SK-N-SH (cell line): Measurements from ENCODE around the gene MRPL55. TPM values are rescaled to one million over a fixed set of nuclear protein-coding genes. Genes with fewer than 3 reads are reported as not detected.

Experiments used
- CTCF ChIA-PET: fragments of 300-600, 350-600 bp; formaldehyde crosslinking; extraction: SDS; loops from one replicate; lab custom pipeline; 2021; lab: Yijun Ruan, JAX
- POLR2A ChIA-PET: fragments of 350-600 bp; sonication (Branson Sonifier 250); formaldehyde crosslinking; extraction: SDS; loops from one replicate; lab custom pipeline; 2020; ENCODE audit warnings: antibody characterized with exemption, inconsistent platforms; lab: Yijun Ruan, JAX
- DNase-seq: peaks from one replicate; pipeline ENCODE4 v3.0.0; 2012
- H2AFZ ChIP-seq: fragments of 200-600 bp; sonication (generic); 2 replicates; pipeline ENCODE4 v1.8.1; 2016; ENCODE audit warnings: antibody characterized with exemption, mild to moderate bottlenecking, low read depth
- H3F3A ChIP-seq: fragments of 200-600 bp; sonication (generic); replicated peaks from 2 replicates; pipeline ENCODE3; 2016; ENCODE audit warnings: antibody characterized with exemption, mild to moderate bottlenecking; ENCODE audit not compliant: insufficient read depth
- H3K27ac ChIP-seq, 2 experiments: fragments of 200-500 bp in 1 of 2; fragments of 200-600 bp in 1 of 2; sonication (Bioruptor generic) in 1 of 2; sonication (generic), shearing (Covaris generic) in 1 of 2; 2 replicates each; pipeline versions ENCODE4 v1.5.1 to v1.6.1; 2014 to 2016; ENCODE audit warnings: low read depth in 2 of 2, inconsistent platforms in 1 of 2, low read length in 1 of 2, mild to moderate bottlenecking in 1 of 2, mixed read lengths in 1 of 2
- H3K27me3 ChIP-seq: fragments of 200-600 bp; sonication (generic), shearing (Covaris generic); 2 replicates; pipeline ENCODE4 v1.6.1; 2016; ENCODE audit warnings: mixed run types; ENCODE audit not compliant: insufficient read depth
- H3K36me3 ChIP-seq, 2 experiments: fragments of 200-500 bp in 1 of 2; fragments of 200-600 bp in 1 of 2; sonication (Bioruptor generic) in 1 of 2; sonication (generic) in 1 of 2; replicated peaks in 1 of 2; 2 replicates each; pipeline versions ENCODE3 to v1.5.1; 2014 to 2016; ENCODE audit warnings: low read length in 1 of 2, mild to moderate bottlenecking in 1 of 2; ENCODE audit not compliant: insufficient read depth in 2 of 2, control insufficient read depth in 1 of 2
- H3K4me1 ChIP-seq, 2 experiments: fragments of 200-500 bp in 1 of 2; fragments of 200-600 bp in 1 of 2; sonication (Bioruptor generic) in 1 of 2; sonication (generic), shearing (Covaris generic) in 1 of 2; 2 replicates each; pipeline versions ENCODE4 v1.5.1 to v1.6.1; 2014 to 2016; ENCODE audit warnings: low read depth in 1 of 2, low read length in 1 of 2, mixed run types in 1 of 2; ENCODE audit not compliant: insufficient read depth in 2 of 2, control insufficient read depth in 1 of 2
- H3K4me2 ChIP-seq: fragments of 200-600 bp; sonication (generic), shearing (Covaris generic); 2 replicates; pipeline ENCODE4 v1.6.1; 2017; ENCODE audit warnings: mixed run types
- H3K4me3 ChIP-seq, 2 experiments: fragments of 200-500 bp in 1 of 2; fragments of 200-600 bp in 1 of 2; sonication (Bioruptor generic) in 1 of 2; sonication (generic), shearing (Covaris generic) in 1 of 2; 2 replicates each; pipeline versions ENCODE4 v1.5.1 to v1.8.1; 2014 to 2016; ENCODE audit warnings: low read depth in 2 of 2, inconsistent platforms in 1 of 2, low read length in 1 of 2, mild to moderate bottlenecking in 1 of 2, mixed read lengths in 1 of 2, moderate library complexity in 1 of 2
- H3K79me2 ChIP-seq: fragments of 200-600 bp; sonication (generic); 2 replicates; pipeline ENCODE4 v1.8.1; 2017; ENCODE audit warnings: mild to moderate bottlenecking; ENCODE audit not compliant: insufficient read depth
- H3K9ac ChIP-seq: fragments of 200-600 bp; sonication (generic); 2 replicates; pipeline ENCODE4 v1.6.1; 2017; ENCODE audit warnings: mixed run types
- H3K9me2 ChIP-seq: fragments of 200-600 bp; sonication (generic); 2 replicates; pipeline ENCODE4 v1.6.1; 2017; ENCODE audit warnings: mixed run types
- H3K9me3 ChIP-seq: fragments of 200-600 bp; sonication (generic); 2 replicates; pipeline ENCODE4 v1.6.1; 2017; ENCODE audit warnings: mixed run types, mild to moderate bottlenecking, moderate library complexity
- H4K20me1 ChIP-seq: fragments of 200-600 bp; sonication (generic); 2 replicates; pipeline ENCODE4 v1.6.1; 2017; ENCODE audit warnings: mild to moderate bottlenecking, mixed run types; ENCODE audit not compliant: insufficient read depth
- CHD2 ChIP-seq: fragments of 150-350 bp; IDR thresholded peaks from 2 replicates; pipeline ENCODE4 v1.6.1; 2018; ENCODE audit warnings: low read length; ENCODE audit not compliant: partially characterized antibody
- CTCF ChIP-seq: fragments of 200-600 bp; sonication (generic); IDR thresholded peaks from 2 replicates; pipeline ENCODE4 v1.6.1; 2017; ENCODE audit warnings: antibody characterized with exemption, mild to moderate bottlenecking, moderate library complexity
- GABPA ChIP-seq: IDR thresholded peaks from 2 replicates; pipeline ENCODE4 v1.4.0; 2012; ENCODE audit warnings: low read depth, mild to moderate bottlenecking
- GATA2 ChIP-seq: sonication (generic); formaldehyde crosslinking; IDR thresholded peaks from 2 replicates; pipeline ENCODE4 v1.5.0; 2020; ENCODE audit warnings: mild to moderate bottlenecking, missing genetic modification reagents
- MEF2A ChIP-seq: IDR thresholded peaks from 2 replicates; pipeline ENCODE4 v1.4.0; 2012; ENCODE audit warnings: low read depth, borderline replicate concordance
- NFIC ChIP-seq: IDR thresholded peaks from 2 replicates; pipeline ENCODE4 v1.4.0; 2012; ENCODE audit warnings: borderline replicate concordance
- NRF1 ChIP-seq: IDR thresholded peaks from 2 replicates; pipeline ENCODE4 v1.6.1; 2012; ENCODE audit warnings: low read depth, mild to moderate bottlenecking, low read length
- POLR2AphosphoS5 ChIP-seq: IDR thresholded peaks from 2 replicates; pipeline ENCODE4 v1.6.1; 2012; ENCODE audit warnings: low read depth, low read length
- RAD21 ChIP-seq: IDR thresholded peaks from 2 replicates; pipeline ENCODE4 v1.6.1; 2012; ENCODE audit warnings: mild to moderate bottlenecking, low read length
- RFX5 ChIP-seq: IDR thresholded peaks from 2 replicates; pipeline ENCODE4 v1.6.1; 2012; ENCODE audit warnings: mild to moderate bottlenecking, improper control_type of control experiment, low read length
- SIN3A ChIP-seq: IDR thresholded peaks from 2 replicates; pipeline ENCODE4 v1.6.1; 2012; ENCODE audit warnings: low read depth, mild to moderate bottlenecking, low read length, moderate library complexity, borderline replicate concordance
- WGBS: methylation state at CpG from one replicate; pipeline ENCODE4 v1.1.6; 2017; ENCODE audit warnings: low lambda C conversion rate; 5-methylcytosine and 5-hydroxymethylcytosine counted together
- polyA plus RNA-seq, 3 experiments: library from polyadenylated mRNA; depleted of rRNA; stranded (reverse); fragments of >200 nt; gene quantifications; 2 replicates each; pipeline ENCODE4 v1.2.3, GENCODE V29; 2012
- TF ChIP-seq, protein P1 (sequence below): IDR thresholded peaks from 2 replicates; pipeline ENCODE4 v1.6.1; 2012; ENCODE audit warnings: mild to moderate bottlenecking, low read depth, low read length, moderate library complexity
- TF ChIP-seq, protein P2 (sequence below): fragments of 150-350 bp; IDR thresholded peaks from 2 replicates; pipeline ENCODE4 v1.6.1; 2016; ENCODE audit warnings: mild to moderate bottlenecking, low read depth, low read length

MRPL55 gene
- polyA plus RNA-seq, 1 of the 3 experiments (the other 2 are of a cell fraction), result 75.3 TPM

- POLR2A ChIA-PET, result no interaction called here
These were observed 24.8 kb downstream of the MRPL55 start for GRCh38 chr1:228084325-228084724.

More at GRCh38 chr1:228084325-228084724, 24.8 kb downstream of the MRPL55 start:
- Histone ChIP-seq H2AFZ (no peak overlapping the region), H3K4me1 (peaks cover 35 to 43% of the 10 kb centered on the region in 2 experiments), H3K4me2 (peak overlapping the region; percentile 100), H3K27me3 (no peaks in the 10 kb centered on the region), H3F3A (peaks cover 21% of the 10 kb centered on the region), H3K4me3 (peak overlapping the region; percentile 98 to 99), H3K27ac (peak overlapping the region in 1 of 2 experiments; percentile 80; a peak in 1 of 4 replicates), H4K20me1 (peaks cover 63% of the 10 kb centered on the region), H3K79me2 (peaks cover 99% of the 10 kb centered on the region), H3K9me3 (no peaks in the 10 kb centered on the region), H3K36me3 (peaks cover 9 to 13% of the 10 kb centered on the region in 2 experiments), H3K9me2 (no peaks in the 10 kb centered on the region), H3K9ac (peak overlapping the region; percentile 98; the same call in 1 of the 2 replicates)
- TF ChIP-seq NRF1 (no peak), NFIC (no peak), CHD2 (no peak), POLR2AphosphoS5 (no peak), RAD21 (no peak), GATA2 (CRISPR knock-in tag) (no peak), CTCF (no peak), MEF2A (no peak), RFX5 (no peak), GABPA (no peak), SIN3A (no peak)
- TF ChIP-seq, protein P1, sequence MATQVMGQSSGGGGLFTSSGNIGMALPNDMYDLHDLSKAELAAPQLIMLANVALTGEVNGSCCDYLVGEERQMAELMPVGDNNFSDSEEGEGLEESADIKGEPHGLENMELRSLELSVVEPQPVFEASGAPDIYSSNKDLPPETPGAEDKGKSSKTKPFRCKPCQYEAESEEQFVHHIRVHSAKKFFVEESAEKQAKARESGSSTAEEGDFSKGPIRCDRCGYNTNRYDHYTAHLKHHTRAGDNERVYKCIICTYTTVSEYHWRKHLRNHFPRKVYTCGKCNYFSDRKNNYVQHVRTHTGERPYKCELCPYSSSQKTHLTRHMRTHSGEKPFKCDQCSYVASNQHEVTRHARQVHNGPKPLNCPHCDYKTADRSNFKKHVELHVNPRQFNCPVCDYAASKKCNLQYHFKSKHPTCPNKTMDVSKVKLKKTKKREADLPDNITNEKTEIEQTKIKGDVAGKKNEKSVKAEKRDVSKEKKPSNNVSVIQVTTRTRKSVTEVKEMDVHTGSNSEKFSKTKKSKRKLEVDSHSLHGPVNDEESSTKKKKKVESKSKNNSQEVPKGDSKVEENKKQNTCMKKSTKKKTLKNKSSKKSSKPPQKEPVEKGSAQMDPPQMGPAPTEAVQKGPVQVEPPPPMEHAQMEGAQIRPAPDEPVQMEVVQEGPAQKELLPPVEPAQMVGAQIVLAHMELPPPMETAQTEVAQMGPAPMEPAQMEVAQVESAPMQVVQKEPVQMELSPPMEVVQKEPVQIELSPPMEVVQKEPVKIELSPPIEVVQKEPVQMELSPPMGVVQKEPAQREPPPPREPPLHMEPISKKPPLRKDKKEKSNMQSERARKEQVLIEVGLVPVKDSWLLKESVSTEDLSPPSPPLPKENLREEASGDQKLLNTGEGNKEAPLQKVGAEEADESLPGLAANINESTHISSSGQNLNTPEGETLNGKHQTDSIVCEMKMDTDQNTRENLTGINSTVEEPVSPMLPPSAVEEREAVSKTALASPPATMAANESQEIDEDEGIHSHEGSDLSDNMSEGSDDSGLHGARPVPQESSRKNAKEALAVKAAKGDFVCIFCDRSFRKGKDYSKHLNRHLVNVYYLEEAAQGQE, result no peak
- TF ChIP-seq, protein P2, sequence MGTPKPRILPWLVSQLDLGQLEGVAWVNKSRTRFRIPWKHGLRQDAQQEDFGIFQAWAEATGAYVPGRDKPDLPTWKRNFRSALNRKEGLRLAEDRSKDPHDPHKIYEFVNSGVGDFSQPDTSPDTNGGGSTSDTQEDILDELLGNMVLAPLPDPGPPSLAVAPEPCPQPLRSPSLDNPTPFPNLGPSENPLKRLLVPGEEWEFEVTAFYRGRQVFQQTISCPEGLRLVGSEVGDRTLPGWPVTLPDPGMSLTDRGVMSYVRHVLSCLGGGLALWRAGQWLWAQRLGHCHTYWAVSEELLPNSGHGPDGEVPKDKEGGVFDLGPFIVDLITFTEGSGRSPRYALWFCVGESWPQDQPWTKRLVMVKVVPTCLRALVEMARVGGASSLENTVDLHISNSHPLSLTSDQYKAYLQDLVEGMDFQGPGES, result no peak
- no peak for DNase-seq
- CTCF ChIA-PET, result interaction anchor here (0.7 to 1.3 kb wide), 4 partner anchors 14 to 47 kb away, joined by 3 to 6 read pairs (median 4); no protein-coding TSS in a partner anchor
- 29% methylated on average over 3 of the region's 3 CpGs for WGBS
